IPS DF 6.9 (cell line): Measurements from ENCODE around the gene SLC35B1.

Source experiments
- DNase-seq: peaks from one replicate; pipeline ENCODE4 v3.0.0-alpha.2; 2013; ENCODE audit warnings: low read depth, low spot score
- H3K27ac ChIP-seq: one replicate; pipeline ENCODE4 v1.5.1; 2013; ENCODE audit warnings: low read length, control low read depth
- H3K27me3 ChIP-seq: 2 replicates; pipeline ENCODE4 v1.6.1; 2013; ENCODE audit warnings: mild to moderate bottlenecking, low read length; ENCODE audit not compliant: control insufficient read depth, insufficient read depth
- H3K36me3 ChIP-seq: 2 replicates; pipeline ENCODE4 v1.6.1; 2013; ENCODE audit warnings: low read length; ENCODE audit not compliant: control insufficient read depth, insufficient read depth
- H3K4me1 ChIP-seq: 2 replicates; pipeline ENCODE4 v1.6.1; 2013; ENCODE audit warnings: low read length; ENCODE audit not compliant: control insufficient read depth, insufficient read depth
- H3K4me3 ChIP-seq: 2 replicates; pipeline ENCODE4 v1.5.1; 2013; ENCODE audit warnings: mild to moderate bottlenecking, low read length
- H3K9me3 ChIP-seq: 2 replicates; pipeline ENCODE4 v1.6.1; 2013; ENCODE audit warnings: low read length, inconsistent platforms; ENCODE audit not compliant: control insufficient read depth, insufficient read depth
- WGBS: extraction: QIAGEN DNeasy Blood & Tissue Kit; methylation state at CpG from one replicate; pipeline ENCODE4 v1.1.7; 2013; ENCODE audit warnings: mixed read lengths, missing lambda C conversion rate; ENCODE audit not compliant: insufficient read length, insufficient coverage; 5-methylcytosine and 5-hydroxymethylcytosine counted together

SLC35B1 gene, protein sequence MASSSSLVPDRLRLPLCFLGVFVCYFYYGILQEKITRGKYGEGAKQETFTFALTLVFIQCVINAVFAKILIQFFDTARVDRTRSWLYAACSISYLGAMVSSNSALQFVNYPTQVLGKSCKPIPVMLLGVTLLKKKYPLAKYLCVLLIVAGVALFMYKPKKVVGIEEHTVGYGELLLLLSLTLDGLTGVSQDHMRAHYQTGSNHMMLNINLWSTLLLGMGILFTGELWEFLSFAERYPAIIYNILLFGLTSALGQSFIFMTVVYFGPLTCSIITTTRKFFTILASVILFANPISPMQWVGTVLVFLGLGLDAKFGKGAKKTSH

DNA sequence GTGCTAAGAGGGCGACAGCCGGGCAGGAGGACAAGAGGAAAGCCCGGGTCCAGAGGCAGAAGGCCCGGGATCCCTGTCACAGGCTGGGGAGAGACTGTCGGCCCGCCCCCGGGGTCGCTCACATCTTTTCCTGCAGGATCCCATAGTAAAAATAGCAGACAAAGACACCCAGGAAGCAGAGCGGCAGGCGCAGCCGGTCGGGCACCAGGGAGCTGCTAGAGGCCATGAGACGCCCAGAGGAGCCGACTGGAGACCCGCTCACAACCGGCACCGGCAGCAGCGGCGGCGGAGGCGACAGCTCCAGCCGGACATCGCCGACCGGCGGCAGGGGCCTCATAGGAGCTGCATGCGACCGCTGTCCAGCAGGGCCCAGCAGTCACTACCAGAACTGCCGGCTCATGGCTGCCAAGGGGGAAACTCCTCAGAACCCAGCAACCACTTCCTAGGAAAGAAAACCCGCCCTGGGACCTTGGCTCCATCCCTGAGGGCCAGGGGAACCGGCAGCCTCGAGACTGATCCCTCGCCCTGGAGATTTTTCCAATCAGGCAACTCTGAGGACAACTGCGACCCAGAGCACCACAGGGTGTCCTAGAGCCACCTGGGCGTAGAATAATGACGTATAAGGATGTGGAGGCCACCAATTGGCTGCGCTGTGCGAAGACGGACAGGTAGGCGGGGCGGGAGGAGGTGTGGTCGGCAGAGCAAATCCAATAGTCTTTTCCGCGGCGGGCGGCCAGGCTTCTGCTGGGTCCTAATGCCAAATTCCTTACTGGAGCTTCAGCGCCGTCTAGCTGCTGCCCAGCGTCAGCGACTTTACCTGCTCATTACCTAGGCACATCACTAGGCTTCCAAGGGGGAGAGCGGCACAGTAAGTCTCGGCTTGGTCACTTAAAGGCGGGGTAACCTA lies at the start of gene SLC35B1:
Gene SLC35B1, minus strand, starts transcription at position 357 of the 907 bp plus-strand sequence. Its CDS starts 131 bp downstream, at position 226.
- no peaks in the 10 kb centered on the region for H3K27me3 ChIP-seq
- no peaks in the 10 kb centered on the region for H3K4me1 ChIP-seq
- peak within 1 kb of the TSS; percentile 66 for H3K4me3 ChIP-seq
- H3K36me3 ChIP-seq: peaks cover 11% of the 10 kb centered on the region
- no peak within 1 kb of the TSS for H3K27ac ChIP-seq
- WGBS: no CpG with 5 or more reads among the region's 53 CpGs
- peak; percentile 98 for DNase-seq
- H3K9me3 ChIP-seq: no peaks in the 10 kb centered on the region

DNA sequence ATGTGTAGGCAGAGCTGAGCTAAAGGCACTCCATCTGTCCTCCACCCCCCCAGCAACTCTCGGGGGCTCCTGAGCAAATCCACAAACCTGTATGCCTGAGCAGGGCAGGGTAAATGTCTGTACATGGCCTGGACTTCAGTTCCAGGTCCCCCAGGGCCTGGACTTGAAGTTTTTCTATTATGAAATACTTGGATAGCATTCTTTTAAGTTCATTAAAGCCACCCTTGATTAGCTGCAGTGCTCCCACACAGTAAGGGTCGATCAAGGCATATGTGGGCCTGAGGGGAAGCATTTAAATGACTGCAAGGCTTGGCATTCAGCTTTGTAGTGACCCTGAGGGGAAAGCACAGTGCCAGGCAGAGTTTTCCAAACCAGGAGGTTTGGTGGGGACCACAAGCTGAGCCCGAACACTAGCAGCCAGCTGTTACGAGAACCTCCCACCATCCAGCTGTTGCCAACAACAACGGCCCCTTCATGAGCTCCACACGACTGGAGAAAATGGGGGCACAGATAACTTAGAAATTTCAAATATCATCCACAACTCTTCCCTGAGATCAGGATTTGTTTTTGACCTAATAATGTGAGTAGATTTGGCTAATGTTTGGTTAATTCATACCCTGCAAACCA lies 49.5 kb upstream of the SLC35B1 start:
- no peak overlapping the region for H3K27ac ChIP-seq
- WGBS: no CpG with 5 or more reads among the region's 6 CpGs
- H3K9me3 ChIP-seq: no peaks in the 10 kb centered on the region
- no peak for DNase-seq
- no peaks in the 10 kb centered on the region for H3K36me3 ChIP-seq
- no peaks in the 10 kb centered on the region for H3K4me1 ChIP-seq
- no peak overlapping the region for H3K4me3 ChIP-seq
- no peaks in the 10 kb centered on the region for H3K27me3 ChIP-seq

DNA sequence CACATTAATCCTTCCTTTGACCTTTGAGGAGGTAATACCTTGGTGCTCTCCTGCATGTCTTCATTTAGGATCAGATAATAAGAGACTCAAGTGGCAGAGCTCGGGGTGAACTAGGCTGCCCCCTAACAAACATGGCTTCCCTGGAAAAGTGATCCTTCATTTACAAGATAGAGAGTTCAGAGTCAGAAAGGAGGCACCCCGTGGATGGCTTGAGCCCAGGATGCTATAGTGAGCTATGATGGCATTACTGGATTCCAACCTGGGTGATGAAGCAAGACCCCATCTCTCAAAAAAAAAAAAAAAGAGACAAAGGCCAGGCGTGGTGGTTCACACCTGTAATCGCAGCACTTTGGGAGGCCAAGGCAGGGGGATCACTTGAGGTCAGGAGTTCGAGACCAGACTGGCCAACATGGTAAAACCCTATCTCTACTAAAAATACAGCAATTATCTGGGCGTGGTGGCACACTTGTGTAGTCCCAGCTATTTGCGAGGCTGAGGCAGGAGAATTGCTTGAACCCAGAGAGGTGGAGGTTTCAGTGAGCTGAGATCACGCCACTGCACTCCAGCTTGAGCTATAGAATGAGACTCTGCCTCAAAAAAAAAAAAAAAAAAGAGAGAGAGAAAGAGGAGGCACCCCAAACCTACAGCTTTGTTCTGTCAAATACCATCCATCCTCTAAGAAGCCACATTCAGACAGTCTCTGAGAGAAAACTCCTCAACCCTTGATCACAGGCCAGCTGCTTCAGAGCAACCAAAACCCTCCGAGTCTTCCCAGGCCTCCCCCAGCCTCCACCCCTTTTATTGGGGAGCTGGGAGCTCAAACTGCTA lies 48.8 kb upstream of the SLC35B1 start:
- no CpG with 5 or more reads among the region's 9 CpGs for WGBS
- Histone ChIP-seq H3K9me3 (no peaks in the 10 kb centered on the region), H3K27me3 (no peaks in the 10 kb centered on the region), H3K27ac (no peak overlapping the region), H3K36me3 (no peaks in the 10 kb centered on the region), H3K4me1 (no peaks in the 10 kb centered on the region), H3K4me3 (no peak overlapping the region)
- no peak for DNase-seq

DNA sequence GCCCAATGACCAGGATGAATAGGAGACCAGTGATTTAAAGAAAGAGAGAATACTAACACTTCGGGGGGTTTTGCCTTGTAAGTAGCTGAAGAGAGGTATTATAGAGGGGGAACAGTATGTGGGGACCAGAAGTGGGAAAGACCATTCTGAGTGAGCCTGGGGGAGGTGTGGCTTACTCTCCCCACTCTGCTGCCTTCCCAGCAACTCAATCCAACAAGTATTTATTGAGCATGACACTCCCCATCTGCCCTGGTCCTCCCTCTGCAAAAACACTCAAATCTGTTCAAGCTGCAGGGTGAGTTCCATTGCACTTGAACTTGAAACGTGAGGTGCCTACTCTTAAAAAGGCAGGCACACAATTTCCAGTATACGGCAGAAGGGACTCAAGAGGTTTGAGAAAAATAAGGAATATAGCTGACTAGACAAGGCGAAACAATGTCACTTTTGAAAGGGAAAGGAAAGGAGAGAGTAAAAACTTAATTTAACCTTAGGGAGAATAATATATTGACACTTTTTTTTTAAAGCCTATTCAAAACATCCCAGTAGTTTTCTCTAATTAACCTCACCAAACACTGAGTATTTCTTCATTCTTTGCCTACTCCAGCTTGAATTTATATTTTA lies 48.0 kb upstream of the SLC35B1 start:
- Histone ChIP-seq H3K36me3 (no peaks in the 10 kb centered on the region), H3K9me3 (no peaks in the 10 kb centered on the region), H3K4me3 (no peak overlapping the region), H3K4me1 (no peaks in the 10 kb centered on the region), H3K27me3 (no peaks in the 10 kb centered on the region), H3K27ac (no peak overlapping the region)
- no CpG with 5 or more reads among the region's 4 CpGs for WGBS
- no peak for DNase-seq

DNA sequence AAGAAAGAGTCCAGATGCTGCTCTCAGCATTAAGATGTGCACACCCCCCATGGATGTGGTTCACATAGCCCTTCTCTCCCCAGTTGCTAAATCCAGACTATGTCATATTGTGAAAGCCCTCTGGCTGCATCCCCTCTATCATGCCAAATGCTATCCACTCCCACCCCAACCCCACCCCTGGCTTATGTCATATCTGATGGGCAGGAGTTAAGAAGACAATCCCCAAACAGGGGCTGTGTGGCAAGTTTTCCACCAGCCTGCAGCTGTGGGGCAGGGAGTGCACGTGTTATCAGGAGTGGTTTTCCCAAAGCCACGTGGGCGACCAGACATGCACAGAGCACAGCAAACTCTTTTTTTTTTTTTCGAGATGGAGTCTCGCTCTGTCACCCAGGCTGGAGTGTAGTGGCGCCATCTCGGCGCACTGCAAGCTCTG lies 46.2 kb upstream of the SLC35B1 start:
- Histone ChIP-seq H3K4me3 (no peak overlapping the region), H3K27ac (no peak overlapping the region), H3K27me3 (no peaks in the 10 kb centered on the region), H3K4me1 (no peaks in the 10 kb centered on the region), H3K36me3 (0 out of 2 replicates have a peak, but pooled peaks cover under 1% of the 10 kb centered on the region), H3K9me3 (no peaks in the 10 kb centered on the region)
- no CpG with 5 or more reads among the region's 8 CpGs for WGBS
- DNase-seq: no peak

DNA sequence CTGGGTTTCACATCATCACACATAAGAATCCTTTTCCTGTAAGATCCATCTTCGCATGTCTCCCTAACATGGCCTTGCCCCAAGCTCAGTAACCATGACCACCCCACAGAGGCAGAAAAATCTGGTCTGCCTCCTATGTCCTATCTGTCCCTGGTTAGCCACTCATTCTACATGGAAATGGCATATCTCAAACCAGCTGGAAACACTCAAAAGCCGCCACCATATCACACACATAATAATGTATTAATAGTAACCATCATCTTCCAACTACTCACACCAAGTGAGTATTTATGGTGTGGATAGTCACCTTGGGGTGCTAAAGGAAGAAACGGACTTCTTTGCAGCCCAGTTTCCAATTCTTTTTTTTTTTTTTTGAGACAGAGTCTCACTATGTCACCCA lies 44.7 kb upstream of the SLC35B1 start:
- Histone ChIP-seq H3K9me3 (no peaks in the 10 kb centered on the region), H3K36me3 (0 out of 2 replicates have a peak, but pooled peaks cover 3% of the 10 kb centered on the region), H3K4me1 (no peaks in the 10 kb centered on the region), H3K4me3 (no peak overlapping the region), H3K27ac (no peak overlapping the region), H3K27me3 (no peaks in the 10 kb centered on the region)
- no CpG with 5 or more reads among the region's 3 CpGs for WGBS
- DNase-seq: no peak

DNA sequence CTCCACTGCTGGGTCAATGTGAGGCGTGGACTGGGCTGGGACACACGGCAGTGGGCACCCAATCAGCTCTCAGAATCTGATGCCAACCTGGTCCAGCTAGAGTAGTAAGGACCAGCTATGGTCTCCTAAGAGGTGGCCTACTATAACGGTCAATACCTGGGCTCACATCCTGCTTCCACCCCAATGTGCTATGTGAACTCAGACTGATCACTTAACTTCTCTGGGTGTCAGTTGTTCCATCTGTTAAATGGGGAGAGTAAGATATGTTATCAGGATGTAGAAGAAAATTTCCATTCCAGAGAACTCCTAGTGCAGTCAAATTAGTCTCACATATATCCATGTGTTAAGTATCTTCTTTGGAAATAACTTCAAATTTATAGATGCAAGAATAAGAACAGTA lies 42.0 kb upstream of the SLC35B1 start:
- Histone ChIP-seq H3K27ac (no peak overlapping the region), H3K27me3 (no peaks in the 10 kb centered on the region), H3K4me3 (no peak overlapping the region), H3K9me3 (no peaks in the 10 kb centered on the region), H3K36me3 (peaks cover 5% of the 10 kb centered on the region; the same call in 1 of the 2 replicates), H3K4me1 (peaks cover 1% of the 10 kb centered on the region; the same call in 1 of the 2 replicates)
- no peak for DNase-seq
- no CpG with 5 or more reads among the region's 3 CpGs for WGBS

DNA sequence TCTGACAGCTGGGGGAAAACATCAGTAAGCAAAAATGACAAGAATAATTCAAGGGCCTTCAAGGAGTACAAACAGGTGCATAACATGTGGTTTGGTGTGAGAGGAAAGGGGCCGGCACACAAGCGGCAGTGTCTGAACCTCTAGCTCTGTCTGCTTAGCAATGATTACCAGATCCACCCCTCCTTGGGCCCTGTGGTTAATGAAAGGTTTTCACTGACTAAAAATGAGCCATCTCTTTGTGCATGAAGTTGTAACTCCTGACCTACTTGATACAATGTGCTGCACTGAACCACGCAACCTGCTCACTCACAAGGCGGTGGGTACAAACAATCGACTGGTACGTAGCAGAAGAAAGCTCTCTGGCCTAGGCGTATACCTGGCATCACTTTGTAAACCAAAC lies 41.0 kb upstream of the SLC35B1 start:
- no peak overlapping the region for H3K27ac ChIP-seq
- H3K4me1 ChIP-seq: peaks cover 1% of the 10 kb centered on the region; the same call in 1 of the 2 replicates
- no peaks in the 10 kb centered on the region for H3K27me3 ChIP-seq
- H3K9me3 ChIP-seq: no peaks in the 10 kb centered on the region
- H3K36me3 ChIP-seq: peaks cover 5% of the 10 kb centered on the region; the same call in 1 of the 2 replicates
- WGBS: no CpG with 5 or more reads among the region's 7 CpGs
- DNase-seq: no peak
- H3K4me3 ChIP-seq: no peak overlapping the region

DNA sequence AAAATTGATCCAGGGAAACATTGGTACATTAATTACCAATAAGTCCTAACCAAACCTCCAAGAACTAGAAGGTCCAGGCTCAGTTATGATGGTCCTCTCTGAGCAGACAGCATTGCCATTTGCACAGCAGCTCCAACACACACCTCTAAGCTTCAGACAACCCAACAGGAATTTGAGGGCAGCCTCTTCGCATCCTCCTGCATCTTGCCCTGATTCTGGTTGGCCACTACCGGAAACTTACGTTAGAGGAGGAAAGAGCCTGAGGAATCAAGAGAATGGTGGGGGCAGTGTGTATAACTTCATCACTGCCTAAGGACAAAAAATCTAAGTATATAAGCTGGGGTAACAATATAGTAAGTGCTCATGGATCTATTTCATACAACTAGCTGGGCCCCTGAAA lies 40.5 kb upstream of the SLC35B1 start:
- Histone ChIP-seq H3K4me3 (no peak overlapping the region), H3K4me1 (peaks cover 1% of the 10 kb centered on the region; the same call in 1 of the 2 replicates), H3K27me3 (no peaks in the 10 kb centered on the region), H3K36me3 (peaks cover 5% of the 10 kb centered on the region; the same call in 1 of the 2 replicates), H3K27ac (no peak overlapping the region), H3K9me3 (no peaks in the 10 kb centered on the region)
- no CpG with 5 or more reads among the region's 3 CpGs for WGBS
- DNase-seq: no peak
